ENCODE results near the gene UBC.
A peak's percentile ranks its signal among the peaks of the same experiment; 100 is the strongest.
"Not testable (repeated sequence)": the region's sequence is repeated elsewhere in the genome, so short reads cannot be mapped to it uniquely, and the experiment has no call there.

Gene UBC

DNA sequence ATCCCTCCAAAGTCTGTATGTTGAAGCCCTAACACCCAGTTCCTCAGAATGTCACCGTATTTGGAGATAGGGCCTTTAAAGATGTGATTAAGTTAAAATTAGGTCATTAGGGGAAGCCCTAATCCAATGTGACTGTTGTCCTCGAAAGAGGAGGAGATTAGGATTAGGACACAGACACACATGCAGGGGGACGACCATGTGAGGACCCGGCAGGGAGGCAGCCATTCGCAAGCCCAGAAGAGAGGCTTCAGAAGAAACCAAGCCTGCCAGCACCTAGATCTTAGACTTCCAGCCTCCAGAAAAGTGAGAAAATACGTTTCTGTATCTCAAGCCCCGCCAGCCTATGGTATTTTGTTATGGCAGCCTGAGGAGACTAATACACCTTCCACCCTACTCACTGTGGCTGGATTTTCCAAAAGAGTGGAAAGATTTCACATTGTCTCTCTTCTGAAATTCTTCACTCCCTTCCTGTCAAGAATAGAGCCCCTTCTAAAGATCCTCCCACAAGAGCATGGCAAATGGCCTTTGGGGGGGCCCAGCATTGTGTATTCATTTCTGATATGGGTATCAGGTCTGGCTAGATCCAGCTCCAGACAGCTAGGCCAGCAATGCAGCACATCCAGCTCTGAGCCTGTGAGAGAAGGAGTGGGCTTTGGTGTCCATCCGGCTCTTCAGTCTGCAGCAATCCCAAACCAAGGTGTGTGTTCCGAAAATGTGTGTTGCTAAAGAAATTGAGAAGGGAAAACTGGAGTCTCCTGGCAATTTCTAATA is 15.4 kb upstream of the UBC start:
- no peak for DNase-seq

DNA sequence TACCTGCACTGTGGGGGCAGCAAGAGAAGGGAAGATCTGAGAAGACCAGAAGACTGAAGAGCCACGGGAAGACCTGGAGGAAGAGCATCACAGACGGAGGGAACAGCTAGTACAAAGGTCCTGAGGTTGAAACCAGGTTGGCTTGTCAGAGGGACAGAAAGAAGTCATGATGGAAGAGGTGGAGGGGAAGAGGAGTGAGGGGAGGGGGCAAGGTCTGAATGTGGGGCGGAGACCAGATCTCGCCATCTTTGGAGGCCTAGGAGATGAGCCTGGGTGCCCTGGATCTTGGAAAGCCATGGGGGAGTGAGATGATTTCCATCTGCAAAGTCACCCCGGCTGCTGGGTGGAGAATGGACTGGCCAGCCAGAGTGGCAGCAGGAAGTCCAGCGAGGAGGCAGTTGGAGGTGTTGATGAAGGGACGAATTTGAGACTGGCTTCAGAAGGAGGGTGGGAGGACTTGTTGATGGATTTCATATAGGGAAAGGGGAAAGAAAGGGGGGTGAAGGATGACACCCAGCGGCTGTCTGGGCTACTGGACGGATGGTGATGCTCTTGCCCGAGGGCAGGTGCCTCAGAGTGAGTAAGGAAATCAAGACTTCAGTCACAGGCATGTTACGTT is 14.6 kb upstream of the UBC start:
- DNase-seq = no peak

DNA sequence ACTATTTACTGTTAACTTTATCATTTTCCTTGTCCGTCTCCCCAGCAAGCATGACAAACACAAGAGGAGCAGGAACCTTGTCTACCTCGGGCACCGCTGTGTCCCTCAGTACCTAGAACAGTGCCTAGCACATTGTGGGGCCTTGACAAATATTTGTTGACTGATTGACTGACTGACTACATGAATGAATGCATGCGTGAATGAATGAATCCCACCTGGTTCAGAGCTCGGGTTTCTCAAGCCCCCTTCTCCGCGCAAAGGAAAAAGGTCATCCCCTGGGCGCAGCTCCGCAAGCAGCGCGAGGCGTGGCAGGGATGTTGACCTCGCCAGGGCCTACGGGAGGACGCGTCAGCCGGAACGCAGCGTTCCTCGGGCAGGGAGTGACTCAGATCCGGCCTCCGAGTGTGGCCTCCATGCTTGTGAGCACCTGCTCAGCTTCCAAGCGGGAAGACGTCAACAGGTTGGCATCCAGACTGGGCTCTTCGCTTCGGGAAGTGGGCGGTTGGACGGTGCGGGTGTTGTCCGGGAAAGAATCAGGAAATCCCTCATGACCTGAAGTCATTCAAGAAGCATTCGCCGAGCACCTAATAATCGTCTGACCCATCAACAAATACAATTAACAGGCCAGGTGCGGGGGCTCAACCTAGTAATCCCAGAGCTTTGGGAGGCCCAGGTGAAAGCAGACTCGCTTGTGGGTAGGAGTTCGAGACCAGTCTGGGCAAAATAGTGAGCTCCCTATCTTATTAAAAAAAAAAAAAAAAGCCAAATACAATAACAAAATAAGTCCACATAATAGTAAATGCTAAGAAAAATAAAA is 13.9 kb upstream of the UBC start:
- DNase-seq = peak; percentile 78

DNA sequence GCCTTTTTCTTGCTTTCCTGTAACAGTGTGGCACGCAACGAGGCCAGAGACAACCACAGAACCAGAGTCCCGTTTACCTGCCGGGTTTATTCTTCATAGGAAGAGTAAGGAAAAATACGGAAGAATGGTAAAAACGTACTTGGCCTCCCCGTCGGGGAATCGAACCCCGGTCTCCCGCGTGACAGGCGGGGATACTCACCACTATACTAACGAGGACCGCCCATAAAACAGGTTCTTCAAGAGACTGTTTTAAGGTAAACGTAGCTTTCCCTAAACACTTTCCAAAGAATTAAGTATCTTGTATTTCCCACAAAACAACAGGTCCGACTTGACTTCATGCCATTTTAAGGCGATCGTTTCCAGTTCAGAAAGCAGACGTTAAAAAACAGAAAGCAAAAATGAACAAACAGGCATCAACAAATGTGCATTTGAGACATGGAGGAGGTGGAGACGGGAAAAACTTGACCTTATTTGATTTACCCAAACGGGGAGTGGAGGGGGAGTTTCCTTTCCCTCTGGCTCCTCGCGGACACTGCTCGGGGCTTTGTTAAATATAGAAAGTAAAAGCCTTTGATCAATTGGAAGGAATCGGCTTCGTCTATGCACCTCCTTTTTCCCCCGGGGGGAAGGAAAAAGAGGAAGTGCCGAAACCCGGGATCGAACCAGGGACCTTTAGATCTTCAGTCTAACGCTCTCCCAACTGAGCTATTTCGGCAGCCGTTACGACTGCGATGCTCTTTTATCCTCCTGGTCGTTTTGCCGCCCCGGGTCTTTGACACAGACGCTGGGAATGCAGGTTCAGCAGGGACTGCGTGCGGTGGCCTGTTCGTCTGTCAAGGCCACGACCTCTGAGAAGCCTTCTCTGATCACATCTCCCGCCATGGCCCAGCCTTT is 13.0 kb upstream of the UBC start:
- peak; percentile 100 for DNase-seq

DNA sequence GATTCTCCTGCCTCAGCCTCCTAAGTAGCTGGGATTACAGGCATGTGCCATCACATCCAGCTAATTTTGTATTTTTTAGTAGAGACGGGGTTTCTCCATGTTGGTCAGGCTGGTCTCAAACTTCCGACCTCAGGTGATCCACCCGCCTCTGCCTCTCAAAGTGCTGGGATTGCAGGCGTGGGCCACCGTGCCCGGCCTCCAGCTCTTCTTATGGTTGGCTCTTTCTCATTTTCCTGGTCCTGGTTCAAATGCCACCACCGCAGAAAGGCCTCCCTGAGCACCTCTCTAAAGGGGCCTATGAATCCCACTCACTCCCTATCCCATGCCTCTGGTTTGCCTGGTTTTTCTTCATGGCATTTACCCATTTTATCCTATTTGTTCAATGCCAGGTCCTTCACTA is 11.3 kb upstream of the UBC start:
- DNase-seq = not testable (repeated sequence)

DNA sequence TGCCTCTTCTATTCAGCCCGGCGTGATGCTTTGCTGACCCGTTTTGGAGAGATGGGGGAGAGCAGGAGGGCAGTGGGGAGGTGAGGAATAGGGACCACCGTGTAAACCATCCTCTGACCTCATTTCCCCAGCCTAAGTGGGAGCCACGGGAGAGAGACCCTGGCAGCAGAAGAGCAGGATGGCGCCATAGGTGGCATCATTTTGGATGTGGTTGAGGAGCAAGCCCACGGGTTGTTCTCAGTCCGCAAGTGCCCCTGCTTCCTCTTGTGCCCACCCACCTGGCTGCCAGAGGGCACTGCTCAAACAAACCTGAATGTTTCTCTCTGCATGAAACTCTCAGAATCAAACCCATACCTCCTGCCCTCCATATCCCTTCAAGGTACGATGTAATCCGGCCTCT is 10.7 kb upstream of the UBC start:
- DNase-seq = no peak

DNA sequence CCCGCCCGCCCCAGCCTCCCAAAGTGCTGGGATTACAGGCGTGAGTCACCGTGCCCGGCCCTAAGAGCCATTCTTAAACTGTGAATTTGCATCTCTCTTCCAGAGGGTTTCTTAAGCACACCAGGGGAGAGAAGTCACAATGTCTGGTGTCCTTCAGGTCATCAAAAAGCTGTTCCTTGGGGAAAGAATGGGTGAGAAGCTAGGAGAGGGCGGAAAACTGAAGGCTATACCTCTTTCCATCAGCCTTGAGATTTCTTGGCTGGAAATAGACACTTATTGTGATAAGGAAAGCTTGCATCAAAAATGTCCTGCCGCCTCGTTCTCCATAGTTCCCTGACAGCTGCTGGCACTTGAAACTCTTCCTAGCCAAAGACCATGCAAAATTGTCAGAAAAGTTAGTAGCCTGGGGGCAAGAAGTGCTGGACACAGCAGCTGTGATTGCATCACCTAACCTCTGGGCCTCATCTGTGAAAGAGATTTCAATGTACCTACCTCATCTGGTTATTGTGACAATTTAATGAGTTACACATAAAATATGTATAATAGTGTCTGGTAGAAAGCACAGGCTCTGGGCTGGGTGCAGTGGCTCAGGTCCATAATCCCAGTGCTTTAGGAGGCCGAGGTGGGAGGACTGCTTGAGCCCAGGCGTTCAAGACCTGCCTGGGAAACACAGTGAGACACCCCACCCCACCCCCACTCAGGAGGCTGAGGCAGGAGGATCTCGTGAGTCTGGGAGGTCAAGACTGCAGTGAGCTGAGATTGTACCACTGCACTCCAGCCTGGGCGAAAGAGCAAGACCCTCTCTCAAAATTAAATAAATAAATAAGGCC is 9.7 kb upstream of the UBC start:
- DNase-seq = no peak

DNA sequence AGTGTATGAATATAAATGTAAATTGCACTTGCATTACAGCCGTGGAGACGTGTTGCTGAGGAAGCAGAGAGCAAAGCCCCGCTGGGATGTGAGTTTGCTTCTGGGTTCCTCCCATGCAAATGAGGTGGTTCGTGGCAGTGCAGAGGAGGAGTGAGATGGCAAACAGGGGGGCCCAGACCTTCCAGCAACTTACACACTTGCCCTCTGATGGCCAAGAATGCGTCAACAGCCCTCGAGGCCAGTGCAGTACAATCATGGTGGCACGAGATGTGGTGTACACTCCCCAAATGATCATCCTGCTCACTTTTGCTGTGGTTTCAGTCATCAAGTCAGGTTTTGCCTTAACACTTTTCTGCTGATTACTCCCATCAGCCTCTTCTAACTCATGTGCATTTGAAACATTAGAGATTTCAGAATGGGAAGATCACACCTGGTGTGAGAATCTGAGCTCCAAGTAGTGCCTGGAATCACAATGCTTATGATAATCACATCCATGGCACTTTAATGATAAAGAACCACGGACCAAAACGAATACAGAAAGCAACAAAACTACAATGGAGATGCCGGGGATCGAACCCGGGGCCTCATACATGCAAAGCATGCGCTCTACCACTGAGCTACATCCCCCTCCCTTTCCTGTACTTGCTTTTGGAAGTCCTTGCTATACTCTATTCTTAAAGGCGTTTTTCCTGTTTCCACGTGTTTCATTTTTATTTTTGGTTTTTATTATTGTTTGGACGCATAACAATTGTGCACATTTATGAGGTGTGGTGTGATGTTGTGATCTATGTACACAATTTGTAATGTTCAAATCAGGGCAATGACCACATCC is 7.0 kb upstream of the UBC start:
- DNase-seq = peak; percentile 89

DNA sequence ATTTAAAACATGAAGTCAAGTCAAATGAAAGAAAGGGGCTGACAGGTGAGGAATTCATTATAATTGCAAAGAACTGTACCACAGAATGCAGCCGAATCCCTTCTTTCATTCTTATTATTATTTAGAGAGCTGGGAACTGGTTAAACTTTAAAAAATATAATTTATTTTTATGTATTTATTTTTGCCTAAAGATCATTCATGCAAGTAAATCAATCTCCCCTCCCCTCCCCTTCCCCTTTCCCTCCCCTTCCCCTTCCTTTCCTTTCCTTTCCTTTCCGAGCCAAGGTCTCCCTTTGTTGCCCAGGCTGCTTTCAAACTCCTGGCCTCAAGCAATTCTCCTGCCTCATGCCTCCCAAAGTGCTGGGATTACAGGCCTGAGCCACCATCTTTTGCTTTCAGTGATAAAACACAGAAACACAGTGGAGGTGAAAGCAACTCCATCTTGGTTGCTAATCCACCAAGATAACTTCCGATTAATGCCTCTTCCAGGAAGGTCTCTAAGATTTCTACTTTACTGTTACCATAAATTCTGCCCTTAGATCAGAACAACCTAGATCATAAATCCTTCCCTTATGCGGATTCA is 6.0 kb upstream of the UBC start:
- no peak for DNase-seq

DNA sequence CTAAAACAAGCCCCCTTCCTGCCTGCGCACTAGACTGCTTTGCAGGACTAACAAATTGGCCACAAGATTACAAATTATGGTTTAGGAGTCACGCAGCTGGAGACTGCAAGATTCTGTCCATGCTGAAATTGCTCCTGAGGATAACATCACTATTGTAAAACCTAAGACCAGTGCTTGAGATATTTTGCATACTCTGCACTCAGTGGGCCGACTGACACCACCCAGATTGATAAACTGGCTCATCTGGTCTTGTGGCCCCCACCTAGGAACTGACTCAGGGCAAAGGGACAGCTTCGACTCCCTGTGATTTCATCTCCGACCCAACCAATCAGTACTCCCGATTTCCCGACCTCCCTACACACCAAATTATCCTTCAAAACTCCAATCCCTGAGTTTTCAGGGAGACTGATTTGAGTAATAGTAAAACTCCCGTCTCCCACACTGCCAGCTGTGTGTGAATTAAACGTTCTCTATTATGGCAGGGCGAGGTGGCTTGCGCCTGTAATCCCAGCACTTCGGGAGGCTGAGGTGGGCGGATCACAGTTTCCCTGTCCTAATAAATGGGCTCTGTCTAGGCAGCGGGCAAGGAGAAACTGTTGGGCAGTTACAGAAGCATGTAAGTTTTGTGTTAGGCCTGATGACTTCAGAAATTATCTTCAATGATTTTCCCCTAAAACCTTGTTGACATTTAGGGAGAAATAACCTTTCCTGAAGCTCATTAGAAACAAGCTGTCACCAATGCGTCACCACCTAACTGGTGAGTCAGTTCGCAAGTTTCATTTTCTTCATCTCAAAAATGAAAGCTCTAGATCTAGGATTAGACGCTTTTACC is 5.3 kb upstream of the UBC start:
- DNase-seq = peak; percentile 68

DNA sequence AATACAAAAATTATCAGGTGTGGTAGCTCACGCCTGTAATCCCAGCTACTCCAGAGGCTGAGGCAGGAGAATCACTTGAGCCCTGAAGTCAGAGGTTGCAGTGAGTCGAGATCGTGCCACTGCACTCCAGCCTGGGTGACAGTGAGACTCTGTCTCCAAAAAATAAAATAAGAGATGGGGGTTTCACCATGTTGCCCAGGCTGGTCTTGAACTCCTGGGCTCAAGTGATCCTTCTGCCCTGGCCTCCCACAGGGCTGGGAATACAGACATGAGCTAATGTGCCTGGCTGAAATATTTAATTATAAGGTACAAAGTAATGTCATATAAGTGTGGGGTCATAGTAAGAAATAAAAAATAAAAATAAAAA is 4.2 kb upstream of the UBC start:
- not testable (repeated sequence) for DNase-seq

DNA sequence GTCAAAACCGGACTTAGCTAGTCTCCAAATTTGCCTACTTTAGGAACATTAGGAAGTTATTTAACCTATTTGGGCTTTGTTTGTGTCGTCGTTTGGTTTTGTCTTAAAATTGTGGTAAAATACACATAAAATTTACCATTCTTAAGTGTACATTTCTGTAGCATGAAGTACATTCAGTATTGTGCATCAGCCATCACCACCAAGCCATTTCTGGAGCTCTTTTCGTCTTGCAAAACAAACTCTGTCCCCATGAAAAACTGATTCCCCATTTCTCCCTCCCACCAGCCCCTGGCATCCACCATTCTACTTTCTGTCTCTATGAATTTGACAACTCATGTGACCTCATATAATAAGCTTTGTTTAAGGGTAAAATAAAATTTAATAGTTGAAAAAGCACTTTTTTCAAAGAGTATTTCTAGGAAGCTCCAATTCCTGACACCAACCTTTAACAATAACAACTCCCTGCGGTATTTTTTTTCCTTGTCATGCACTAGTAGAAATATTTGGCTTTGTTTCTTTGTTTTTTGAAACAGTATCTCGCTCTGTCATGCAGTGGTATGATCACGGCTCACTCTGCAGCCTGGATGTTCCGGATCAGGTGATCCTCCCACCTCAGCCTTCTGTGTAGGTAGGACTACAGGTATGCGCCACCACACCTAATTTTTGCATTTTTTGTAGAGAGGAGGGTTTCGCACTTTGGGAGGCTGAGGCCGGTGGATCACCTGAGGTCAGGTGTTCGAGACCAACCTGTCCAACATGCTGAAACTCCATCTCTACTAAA is 3.6 kb upstream of the UBC start:
- no peak for DNase-seq

DNA sequence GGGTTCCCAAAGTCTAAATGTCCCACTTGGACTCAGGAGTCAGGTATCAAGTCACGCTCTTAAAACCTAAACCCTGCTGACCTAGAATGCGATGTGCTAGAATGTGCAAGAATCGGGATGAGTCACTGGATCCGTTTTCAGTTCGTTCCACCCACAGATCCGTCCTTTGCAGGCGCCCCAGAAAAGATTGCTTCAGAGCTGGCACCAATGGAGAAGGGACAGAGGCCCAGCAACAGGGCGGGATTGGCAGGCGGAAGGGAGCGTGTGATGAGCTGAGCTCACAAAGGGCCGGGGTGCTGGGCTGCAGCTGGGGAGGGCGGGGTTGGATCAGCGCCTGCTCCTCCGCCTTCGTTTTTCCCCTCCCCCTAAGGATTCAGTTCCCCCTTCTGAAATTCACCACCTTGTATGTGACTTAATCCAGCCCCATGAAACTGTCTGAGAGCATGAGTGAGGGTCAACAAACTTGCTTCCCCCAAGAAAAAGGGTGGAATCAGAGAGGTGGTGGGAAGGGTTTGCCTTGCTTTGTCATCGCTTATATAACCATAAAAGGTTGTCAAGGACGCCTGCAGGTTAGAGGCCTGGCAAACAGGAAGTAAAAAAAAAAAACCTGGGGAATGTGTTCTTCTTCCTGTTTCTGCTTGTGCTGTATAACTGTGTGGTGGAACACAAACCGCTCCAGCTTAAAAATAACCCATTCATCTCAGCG is 2.8 kb upstream of the UBC start:
- peak; percentile 90 for DNase-seq

DNA sequence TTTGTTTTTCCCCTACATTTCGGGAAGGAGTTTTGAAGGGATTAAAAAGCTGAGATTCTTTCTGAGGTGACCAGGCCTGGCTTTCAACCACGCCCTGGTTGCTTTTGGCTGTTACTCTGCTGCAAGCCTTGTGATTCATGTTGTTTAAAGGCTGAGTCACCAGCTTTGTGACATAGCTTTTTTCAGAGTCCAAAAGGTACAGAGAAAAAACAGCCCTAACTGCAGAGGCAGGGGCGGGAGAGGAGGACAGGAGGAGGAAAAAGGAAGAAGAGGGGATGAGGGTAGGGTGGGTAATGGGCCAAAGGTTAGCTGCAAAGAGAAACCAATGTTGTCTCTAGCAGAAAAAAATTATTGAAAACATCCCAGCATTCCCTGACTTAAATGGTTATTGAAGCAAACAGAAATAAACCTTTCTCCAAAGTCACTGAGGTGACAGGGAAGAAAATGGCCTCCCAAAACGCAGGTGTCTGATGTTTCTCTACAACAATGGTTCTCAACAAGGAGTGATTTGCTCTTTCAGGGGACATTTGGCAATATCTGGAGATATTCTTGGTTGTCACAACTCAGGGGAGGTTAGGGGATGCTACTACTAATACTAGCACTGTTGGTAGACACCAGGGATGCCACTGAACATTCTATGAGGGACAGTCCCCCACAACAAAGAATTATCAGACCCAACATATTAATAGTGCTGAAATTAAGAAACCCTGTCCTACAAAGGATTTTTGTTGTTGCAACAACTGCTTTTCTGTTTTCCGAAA is 2.1 kb upstream of the UBC start:
- peak; percentile 66 for DNase-seq

DNA sequence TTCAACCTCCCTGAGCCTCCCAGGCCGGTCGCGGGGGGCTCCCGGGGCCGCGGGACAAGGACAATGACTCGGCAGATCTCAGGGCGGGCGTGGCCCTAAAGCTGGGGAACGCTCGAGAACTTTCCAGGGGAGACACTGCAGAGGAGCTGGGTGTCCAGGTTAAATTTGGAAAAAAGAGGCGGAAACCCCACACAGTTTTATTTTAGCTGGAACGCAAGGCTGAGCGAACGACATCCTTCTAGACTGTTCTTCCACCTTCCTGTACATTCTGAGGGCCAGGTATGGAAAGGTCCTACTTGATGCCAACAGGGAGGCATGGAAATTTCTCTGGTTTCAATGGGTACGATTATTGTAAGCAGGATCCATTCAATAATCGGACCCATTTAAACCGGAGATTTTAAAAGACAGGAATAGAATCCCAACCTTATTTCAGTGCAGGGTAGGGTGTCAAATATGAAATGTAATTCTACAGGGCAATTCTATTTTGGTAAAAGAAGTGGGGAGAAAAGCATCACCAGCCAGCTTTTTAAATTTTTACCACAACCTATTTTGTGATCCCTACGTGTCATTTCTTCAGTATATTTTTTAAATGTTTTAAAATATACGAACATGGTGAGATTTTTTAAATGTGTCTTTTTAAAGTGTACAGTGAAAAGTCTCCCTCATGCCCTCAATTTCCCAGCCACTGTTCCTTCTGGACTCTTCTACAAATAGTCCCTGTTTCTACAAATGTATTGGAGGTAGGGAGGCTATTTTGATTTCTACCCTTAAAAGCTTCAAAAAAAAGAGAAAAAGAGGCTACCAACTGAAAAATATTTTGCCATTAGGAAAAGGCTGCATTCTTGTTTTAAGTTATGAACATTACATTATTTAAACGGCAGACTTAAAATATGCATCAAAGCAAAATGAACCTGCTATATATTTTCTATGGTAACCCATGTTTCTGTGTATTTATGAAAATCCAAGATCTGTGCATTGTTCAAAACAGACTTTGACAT is 1.1 kb upstream of the UBC start:
- DNase-seq = no peak

Measured in activated CD8-positive, alpha-beta memory T cell treated with anti-CD3 and anti-CD28 coated beads, Interleukin-2, amount 50 U/mL, for 48 hours (primary cell).